Measurements from ENCODE around the gene RIC3. TPM values are rescaled to one million over a fixed set of nuclear protein-coding genes. Genes with fewer than 3 reads are reported as not detected.

RIC3 gene
- total RNA-seq, 2 donors from 2014 or later: 23.5 to 25.3 TPM

- no peaks in the 10 kb centered on the region for H3K27me3 Mint-ChIP-seq (ENCODE audit: insufficient read depth)
- Histone ChIP-seq H3K9me3 (ENCODE audit: control insufficient read depth, low read length) (no peaks in the 10 kb centered on the region), H3K27me3 (ENCODE audit: control insufficient read depth, insufficient read depth, low read length, poor library complexity, severe bottlenecking) (no peaks in the 10 kb centered on the region), H3K4me1 (ENCODE audit: control insufficient read depth, insufficient read depth, low read length) (peaks cover 13% of the 10 kb centered on the region), H3K36me3 (ENCODE audit: control insufficient read depth, insufficient read depth, low read length) (peaks cover 12% of the 10 kb centered on the region), H3K27ac (ENCODE audit: low read depth, low read length) (no peak overlapping the region), H3K4me3 (ENCODE audit: low read length) (no peak overlapping the region), H3K9ac (ENCODE audit: extremely low read depth, low read length, poor library complexity, severe bottlenecking) (no peak overlapping the region)
- H3K4me3 Mint-ChIP-seq: no peak overlapping the region
- no peak for TF ChIP-seq CTCF (conservative IDR thresholded peaks at IDR 0.05)
- H3K27ac Mint-ChIP-seq: no peak overlapping the region
- no peak for DNase-seq
- peaks cover 28% of the 10 kb centered on the region for H3K4me1 Mint-ChIP-seq
- no peaks in the 10 kb centered on the region for H3K9me3 Mint-ChIP-seq
- peaks cover 13% of the 10 kb centered on the region for H3K36me3 Mint-ChIP-seq (ENCODE audit: low read depth)
- WGBS, 2 experiments (ENCODE audit: insufficient coverage in 1 of 2, insufficient read length in 1 of 2): 95 to 98% methylated on average over 4 to 9 of the region's 9 CpGs
These were observed 71.4 kb downstream of the RIC3 start for GRCh38 chr11:8097468-8097867.

GRCh38 chr11:8097062-8097461 is 71.8 kb downstream of the RIC3 start:
- 88 to 97% methylated on average over 5 to 8 of the region's 8 CpGs for WGBS, 2 experiments (ENCODE audit: insufficient coverage in 1 of 2, insufficient read length in 1 of 2)
- Mint-ChIP-seq H3K36me3 (ENCODE audit: low read depth) (peaks cover 12% of the 10 kb centered on the region), H3K4me3 (no peak overlapping the region), H3K4me1 (peaks cover 28% of the 10 kb centered on the region), H3K9me3 (no peaks in the 10 kb centered on the region), H3K27me3 (ENCODE audit: insufficient read depth) (no peaks in the 10 kb centered on the region), H3K27ac (no peak overlapping the region)
- no peak for DNase-seq
- no peaks in the 10 kb centered on the region for H3K27me3 ChIP-seq (ENCODE audit: control insufficient read depth, insufficient read depth, low read length, poor library complexity, severe bottlenecking)
- peaks cover 10% of the 10 kb centered on the region for H3K36me3 ChIP-seq (ENCODE audit: control insufficient read depth, insufficient read depth, low read length)
- H3K4me3 ChIP-seq (ENCODE audit: low read length): no peak overlapping the region
- no peak overlapping the region for H3K27ac ChIP-seq (ENCODE audit: low read depth, low read length)
- peaks cover 13% of the 10 kb centered on the region for H3K4me1 ChIP-seq (ENCODE audit: control insufficient read depth, insufficient read depth, low read length)
- no peak for TF ChIP-seq CTCF (conservative IDR thresholded peaks at IDR 0.05)
- H3K9ac ChIP-seq (ENCODE audit: extremely low read depth, low read length, poor library complexity, severe bottlenecking): no peak overlapping the region
- H3K9me3 ChIP-seq (ENCODE audit: control insufficient read depth, low read length): no peaks in the 10 kb centered on the region

- no peaks in the 10 kb centered on the region for H3K9me3 Mint-ChIP-seq
- no peaks in the 10 kb centered on the region for H3K27me3 Mint-ChIP-seq (ENCODE audit: insufficient read depth)
- no peak for DNase-seq
- Histone ChIP-seq H3K4me3 (ENCODE audit: low read length) (no peak overlapping the region), H3K9ac (ENCODE audit: extremely low read depth, low read length, poor library complexity, severe bottlenecking) (no peak overlapping the region), H3K36me3 (ENCODE audit: control insufficient read depth, insufficient read depth, low read length) (peaks cover 7% of the 10 kb centered on the region), H3K4me1 (ENCODE audit: control insufficient read depth, insufficient read depth, low read length) (peaks cover 13% of the 10 kb centered on the region), H3K27ac (ENCODE audit: low read depth, low read length) (no peak overlapping the region), H3K27me3 (ENCODE audit: control insufficient read depth, insufficient read depth, low read length, poor library complexity, severe bottlenecking) (no peaks in the 10 kb centered on the region), H3K9me3 (ENCODE audit: control insufficient read depth, low read length) (no peaks in the 10 kb centered on the region)
- no peak overlapping the region for H3K4me3 Mint-ChIP-seq
- H3K27ac Mint-ChIP-seq: no peak overlapping the region
- H3K4me1 Mint-ChIP-seq: peaks cover 28% of the 10 kb centered on the region
- peaks cover 12% of the 10 kb centered on the region for H3K36me3 Mint-ChIP-seq (ENCODE audit: low read depth)
- 94 to 100% methylated on average over 4 to 5 of the region's 6 CpGs for WGBS, 2 experiments (ENCODE audit: insufficient coverage in 1 of 2, insufficient read length in 1 of 2)
- TF ChIP-seq CTCF (conservative IDR thresholded peaks at IDR 0.05): no peak
These were observed 72.2 kb downstream of the RIC3 start for GRCh38 chr11:8096575-8096974.
